K562 (cell line): Measurements from ENCODE around the gene FLT1. TPM values are rescaled to one million over a fixed set of nuclear protein-coding genes. Genes with fewer than 3 reads are reported as not detected.

Experiments used
- DPF2 ChIP-seq: fragments of 450-650 bp; IDR thresholded peaks from 2 replicates; pipeline ENCODE4 v1.6.1; 2016
- MYC ChIP-seq, 2 experiments: fragments of 250-450 bp in 1 of 2; sonication (Bioruptor Pico) in 1 of 2; IDR thresholded peaks; 2 replicates each; pipeline versions ENCODE4 v1.5.1 to v1.6.1; 2012 to 2021; ENCODE audit warnings: low read depth in 2 of 2, borderline replicate concordance in 1 of 2, improper control_type of control experiment in 1 of 2, low read length in 1 of 2, mild to moderate bottlenecking in 1 of 2, moderate library complexity in 1 of 2
- POLR2G ChIP-seq: fragments of 200-400 bp; formaldehyde crosslinking; IDR thresholded peaks from 2 replicates; pipeline ENCODE4 v1.6.1; 2017; ENCODE audit warnings: low read depth, mild to moderate bottlenecking, antibody characterized with exemption, low read length, moderate library complexity
- SPI1 ChIP-seq: IDR thresholded peaks from 2 replicates; pipeline ENCODE4 v1.6.1; 2011; ENCODE audit warnings: low read depth, low read length, control low read depth, borderline replicate concordance
- THRA ChIP-seq: fragments of 450-650 bp; IDR thresholded peaks from 2 replicates; pipeline ENCODE4 v1.6.1; 2017; ENCODE audit warnings: mild to moderate bottlenecking, moderate library complexity
- ZNF41 ChIP-seq: fragments of 250-450 bp; sonication (Bioruptor Pico); conservative IDR thresholded peaks from 2 replicates; pipeline ENCODE4 v1.4.0; 2020; ENCODE audit warnings: mild to moderate bottlenecking
- polyA plus RNA-seq, 8 experiments: library from polyadenylated mRNA; depleted of rRNA in 4 of 8; stranded (reverse) in 5 of 8; unstranded in 3 of 8; fragments of >200 nt; fragmentation: Nextera tagmentation in 2 of 8; fragmentation: Illumina TruSeq in 1 of 8; extraction: Ambion mirVana in 2 of 8; extraction: Trizol in 1 of 8; gene quantifications; 2 replicates each; pipeline versions ENCODE4 v1.2.1 to v1.2.3, GENCODE V29; 2011 to 2014; ENCODE audit warnings: inconsistent platforms in 1 of 8, missing spikeins in 1 of 8
- total RNA-seq, 7 experiments: library from RNA; depleted of rRNA in 6 of 7; stranded (reverse); fragments of >200 nt in 6 of 7; fragmentation: Illumina TruSeq in 2 of 7; extraction: Trizol in 2 of 7; gene quantifications; 2 replicates each; pipeline versions ENCODE4 v1.2.1 to v1.2.3, GENCODE V29; 2011 to 2021; ENCODE audit warnings: low replicate concordance in 1 of 7
- TF ChIP-seq, protein P1 (sequence below): fragments of 200-400 bp; formaldehyde crosslinking; IDR thresholded peaks from 2 replicates; pipeline ENCODE4 v1.6.1; 2017; ENCODE audit warnings: mild to moderate bottlenecking, low read depth, low read length, moderate library complexity

FLT1 gene
- total and polyA plus RNA-seq, 9 of the 15 experiments (the other 6 are each of a cell fraction or from before 2014, with no cell fraction given) = 0.01 to 2.0 (median 0.22) TPM

- TF ChIP-seq ZNF41 (CRISPR knock-in tag) (no peak), DPF2 (no peak), POLR2G (no peak), SPI1 (no peak), THRA (no peak), MYC (IDR thresholded peaks at IDR 0.05; ENCODE audit: low read depth, low read length) (no peak), MYC (CRISPR knock-in tag; IDR thresholded peaks at IDR 0.05; ENCODE audit: borderline replicate concordance, low read depth) (no peak)
- TF ChIP-seq, protein P1, sequence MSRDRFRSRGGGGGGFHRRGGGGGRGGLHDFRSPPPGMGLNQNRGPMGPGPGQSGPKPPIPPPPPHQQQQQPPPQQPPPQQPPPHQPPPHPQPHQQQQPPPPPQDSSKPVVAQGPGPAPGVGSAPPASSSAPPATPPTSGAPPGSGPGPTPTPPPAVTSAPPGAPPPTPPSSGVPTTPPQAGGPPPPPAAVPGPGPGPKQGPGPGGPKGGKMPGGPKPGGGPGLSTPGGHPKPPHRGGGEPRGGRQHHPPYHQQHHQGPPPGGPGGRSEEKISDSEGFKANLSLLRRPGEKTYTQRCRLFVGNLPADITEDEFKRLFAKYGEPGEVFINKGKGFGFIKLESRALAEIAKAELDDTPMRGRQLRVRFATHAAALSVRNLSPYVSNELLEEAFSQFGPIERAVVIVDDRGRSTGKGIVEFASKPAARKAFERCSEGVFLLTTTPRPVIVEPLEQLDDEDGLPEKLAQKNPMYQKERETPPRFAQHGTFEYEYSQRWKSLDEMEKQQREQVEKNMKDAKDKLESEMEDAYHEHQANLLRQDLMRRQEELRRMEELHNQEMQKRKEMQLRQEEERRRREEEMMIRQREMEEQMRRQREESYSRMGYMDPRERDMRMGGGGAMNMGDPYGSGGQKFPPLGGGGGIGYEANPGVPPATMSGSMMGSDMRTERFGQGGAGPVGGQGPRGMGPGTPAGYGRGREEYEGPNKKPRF = no peak
Observed at GRCh38 chr13:28469316-28469715, 25.6 kb downstream of the FLT1 start (continued).
